B cell (primary cell): ENCODE measurements around the gene TMF1. TPM values are rescaled to one million over a fixed set of nuclear protein-coding genes. Genes with fewer than 3 reads are reported as not detected.

Experiments
- ATAC-seq: fragments of 200-7000 bp; cut with Tn5 transposase; one replicate; pipeline ENCODE4 v1.10.0; 2021; ENCODE audit warnings: low read depth, mild to moderate bottlenecking, moderate number of reproducible peaks, moderate library complexity
- CTCF ChIA-PET: fragments of 350-600 bp; sonication (Branson Sonifier 250); formaldehyde crosslinking; loops from one replicate; lab custom pipeline; 2021; ENCODE audit warnings: antibody characterized with exemption, inconsistent platforms; lab: Charles Lee
- POLR2A ChIA-PET: fragments of 350-600 bp; sonication (Branson Sonifier 250); formaldehyde crosslinking; loops from one replicate; lab custom pipeline; 2021; ENCODE audit warnings: antibody characterized with exemption; lab: Charles Lee
- DNase-seq: peaks from one replicate; pipeline ENCODE4 v3.0.0; 2013
- H2AFZ ChIP-seq: 2 replicates; pipeline ENCODE4 v1.6.1; 2012; ENCODE audit warnings: mild to moderate bottlenecking, low read depth, low read length; ENCODE audit not compliant: insufficient read depth, poor library complexity, severe bottlenecking
- H3K27ac ChIP-seq, 2 donors: 1 replicate in 1 of 2; 2 replicates in 1 of 2; pipeline ENCODE4 v1.5.1; 2012 to 2013; ENCODE audit warnings: low read length in 2 of 2, mild to moderate bottlenecking in 2 of 2, moderate library complexity in 1 of 2
- H3K27me3 ChIP-seq, 4 experiments: fragments of 200-600 bp in 1 of 4; sonication (generic) in 1 of 4; replicated peaks in 1 of 4; 1 replicate in 2 of 4; 2 replicates in 2 of 4; pipeline versions ENCODE4 v1.6.1 to v1.7.0; 2013 to 2016; ENCODE audit warnings: low read length in 3 of 4, mild to moderate bottlenecking in 2 of 4, mixed read lengths in 1 of 4, moderate library complexity in 1 of 4; ENCODE audit not compliant: insufficient read depth in 4 of 4, control insufficient read depth in 3 of 4; ENCODE audit errors: control extremely low read depth in 1 of 4
- H3K36me3 ChIP-seq, 2 experiments: replicated peaks in 1 of 2; 1 replicate in 1 of 2; 2 replicates in 1 of 2; pipeline versions ENCODE4 v1.6.1 to v1.7.1; 2013; ENCODE audit warnings: low read length in 1 of 2; ENCODE audit not compliant: insufficient read depth in 2 of 2, control insufficient read depth in 1 of 2; ENCODE audit errors: control extremely low read depth in 1 of 2, extremely low read depth in 1 of 2
- H3K4me1 ChIP-seq, 2 donors: fragments of 200-600 bp in 1 of 2; sonication (generic) in 1 of 2; 1 replicate in 1 of 2; 2 replicates in 1 of 2; pipeline versions ENCODE4 v1.5.1 to v1.6.1; 2013 to 2017; ENCODE audit warnings: low read length in 2 of 2; ENCODE audit not compliant: control insufficient read depth in 2 of 2, insufficient read depth in 2 of 2
- H3K4me2 ChIP-seq: replicated peaks from 2 replicates; pipeline ENCODE3; 2012; ENCODE audit warnings: mild to moderate bottlenecking, low read depth, low read length; ENCODE audit not compliant: poor library complexity, severe bottlenecking
- H3K4me3 ChIP-seq, 5 experiments: fragments of 200-600 bp in 1 of 5; sonication (generic) in 1 of 5; 1 replicate in 3 of 5; 2 replicates in 2 of 5; pipeline versions ENCODE4 v1.5.1 to v1.7.0; 2011 to 2016; ENCODE audit warnings: low read length in 4 of 5, mild to moderate bottlenecking in 4 of 5, low read depth in 2 of 5, control low read depth in 1 of 5, moderate library complexity in 1 of 5; ENCODE audit not compliant: insufficient read depth in 1 of 5; ENCODE audit errors: control extremely low read depth in 1 of 5, extremely low read depth in 1 of 5
- H3K79me2 ChIP-seq: fragments of 200-600 bp; sonication (generic); one replicate; pipeline ENCODE4 v1.6.0; 2016; ENCODE audit warnings: low read length; ENCODE audit not compliant: control insufficient read depth, insufficient read depth
- H3K9ac ChIP-seq: fragments of 200-600 bp; sonication (generic); 2 replicates; pipeline ENCODE4 v1.6.1; 2017; ENCODE audit warnings: mild to moderate bottlenecking, low read length, moderate library complexity
- H3K9me3 ChIP-seq, 3 donors: one replicate each; pipeline versions ENCODE4 v1.6.1 to v1.7.1; 2013; ENCODE audit warnings: low read length in 2 of 3; ENCODE audit not compliant: control insufficient read depth in 2 of 3, insufficient read depth in 1 of 3; ENCODE audit errors: control extremely low read depth in 1 of 3
- H4K20me1 ChIP-seq: 2 replicates; pipeline ENCODE4 v1.6.0; 2012; ENCODE audit warnings: mild to moderate bottlenecking, low read length; ENCODE audit not compliant: insufficient read depth, control insufficient read depth, poor library complexity, severe bottlenecking
- H3K27ac Mint-ChIP-seq: one replicate; pipeline ENCODE4 v1.8.0; 2021; ENCODE audit warnings: mixed read lengths
- H3K27me3 Mint-ChIP-seq: one replicate; pipeline ENCODE4 v1.8.0; 2021; ENCODE audit warnings: mixed read lengths
- H3K4me1 Mint-ChIP-seq: one replicate; pipeline ENCODE4 v1.8.0; 2021; ENCODE audit warnings: mixed read lengths
- H3K4me3 Mint-ChIP-seq: one replicate; pipeline ENCODE4 v1.8.0; 2021; ENCODE audit warnings: mixed read lengths
- H3K9me3 Mint-ChIP-seq: one replicate; pipeline ENCODE4 v1.8.0; 2022; ENCODE audit warnings: mixed read lengths; ENCODE audit not compliant: insufficient read depth
- CTCF ChIP-seq: fragments of 200-600 bp; IDR thresholded peaks from one replicate; pipeline ENCODE4 v1.8.0; 2022; ENCODE audit warnings: antibody characterized with exemption, mild to moderate bottlenecking
- EZH2 ChIP-seq: IDR thresholded peaks from 2 replicates; pipeline ENCODE4 v1.6.1; 2012; ENCODE audit warnings: borderline replicate concordance, low read depth, mild to moderate bottlenecking, moderate library complexity, low read length; ENCODE audit not compliant: insufficient read depth, poor library complexity, severe bottlenecking
- WGBS: methylation state at CpG from one replicate; pipeline ENCODE4 v1.1.5; 2013; ENCODE audit warnings: missing lambda C conversion rate; ENCODE audit not compliant: insufficient coverage; 5-methylcytosine and 5-hydroxymethylcytosine counted together
- intact Hi-C: fragments of 100-400 bp; cut with micrococcal nuclease; formaldehyde crosslinking; loops from one replicate; pipeline ENCODE4 v1.10.0; 2022
- polyA plus RNA-seq: library from polyadenylated mRNA; depleted of rRNA; stranded (reverse); fragments of >200 nt; gene quantifications from 2 replicates; pipeline ENCODE4 v1.2.3, GENCODE V29; 2012
- total RNA-seq, 2 donors: library from RNA; stranded (reverse); fragments of 120-200 nt in 1 of 2; gene quantifications; 1 replicate in 1 of 2; 2 replicates in 1 of 2; pipeline versions ENCODE4 v1.2.3 to v1.2.4, GENCODE V29; 2013 to 2022

The TMF1 gene
- total and polyA plus RNA-seq, 2 donors (not counting 1 experiment from before 2014, with no cell fraction given) = 6.8 to 65.1 TPM

- Histone ChIP-seq H3K4me2 (no peak overlapping the region), H2AFZ (no peak overlapping the region), H3K9ac (no peak overlapping the region), H3K79me2 (no peaks in the 10 kb centered on the region), H3K36me3 (peaks cover 0 to 12% of the 10 kb centered on the region in 2 experiments), H4K20me1 (no peaks in the 10 kb centered on the region), H3K27me3 (no peaks in the 10 kb centered on the region), H3K27ac (no peak overlapping the region), H3K4me1 (peaks cover 6 to 11% of the 10 kb centered on the region in 2 donors), H3K4me3 (no peak overlapping the region), H3K9me3 (no peaks in the 10 kb centered on the region)
- ChIA-PET POLR2A (interaction anchor here (0.8 kb wide), 1 partner anchor 12 kb away, joined by 3 read pairs; no protein-coding TSS in a partner anchor), CTCF (no interaction called here)
- ATAC-seq = no peak
- 100% methylated on average over 2 of the region's 4 CpGs for WGBS
- Mint-ChIP-seq H3K27me3 (no peaks in the 10 kb centered on the region), H3K9me3 (no peaks in the 10 kb centered on the region), H3K4me3 (no peak overlapping the region), H3K27ac (no peak overlapping the region), H3K4me1 (peaks cover 10% of the 10 kb centered on the region)
- intact Hi-C loops = no loop called here
- DNase-seq = no peak
- no peak for TF ChIP-seq EZH2
- no peak for TF ChIP-seq CTCF
Observed at GRCh38 chr3:69016102-69016501, 36.0 kb downstream of the TMF1 start.

GRCh38 chr3:69014022-69014580 lies 38.0 kb downstream of the TMF1 start:
- Histone ChIP-seq H3K36me3 (peaks cover 0 to 12% of the 10 kb centered on the region in 2 experiments), H3K79me2 (no peaks in the 10 kb centered on the region), H3K27me3 (no peaks in the 10 kb centered on the region), H3K4me3 (peak overlapping the region; percentile 39 to 79 (median 72)), H3K4me1 (peaks cover 6 to 11% of the 10 kb centered on the region in 2 donors), H4K20me1 (no peaks in the 10 kb centered on the region), H3K4me2 (peak overlapping the region; percentile 94), H2AFZ (peak overlapping the region; percentile 93), H3K9ac (peak overlapping the region; percentile 74), H3K9me3 (no peaks in the 10 kb centered on the region), H3K27ac (peak overlapping the region in 1 of 2 donors; percentile 47)
- Mint-ChIP-seq H3K9me3 (no peaks in the 10 kb centered on the region), H3K27me3 (no peaks in the 10 kb centered on the region), H3K4me1 (peaks cover 10% of the 10 kb centered on the region), H3K27ac (peak overlapping the region; percentile 54), H3K4me3 (peak overlapping the region; percentile 87)
- ATAC-seq (no peak), DNase-seq (no peak)
- ChIA-PET POLR2A (interaction anchor here (0.6 kb wide), 2 partner anchors 44 to 72 kb away, joined by 3 to 6 read pairs; no protein-coding TSS in a partner anchor), CTCF (interaction anchor here (0.8 to 2.2 kb wide), 12 partner anchors 12 to 292 kb away, joined by 3 to 6 read pairs (median 4); partner anchors contain the start of genes ARL6IP5 and TMF1)
- WGBS = 0% methylated on average over 3 of the region's 11 CpGs
- TF ChIP-seq EZH2 (no peak), CTCF (no peak)
- intact Hi-C loops = no loop called here
